ENCODE measurements around the gene A1BG.

- TF ChIP-seq EP300 (IDR thresholded peaks at IDR 0.05) (no peak), POLR2A (IDR thresholded peaks at IDR 0.05) (no peak), POLR2AphosphoS5 (IDR thresholded peaks at IDR 0.05) (no peak)
- TF ChIP-seq, protein P1, sequence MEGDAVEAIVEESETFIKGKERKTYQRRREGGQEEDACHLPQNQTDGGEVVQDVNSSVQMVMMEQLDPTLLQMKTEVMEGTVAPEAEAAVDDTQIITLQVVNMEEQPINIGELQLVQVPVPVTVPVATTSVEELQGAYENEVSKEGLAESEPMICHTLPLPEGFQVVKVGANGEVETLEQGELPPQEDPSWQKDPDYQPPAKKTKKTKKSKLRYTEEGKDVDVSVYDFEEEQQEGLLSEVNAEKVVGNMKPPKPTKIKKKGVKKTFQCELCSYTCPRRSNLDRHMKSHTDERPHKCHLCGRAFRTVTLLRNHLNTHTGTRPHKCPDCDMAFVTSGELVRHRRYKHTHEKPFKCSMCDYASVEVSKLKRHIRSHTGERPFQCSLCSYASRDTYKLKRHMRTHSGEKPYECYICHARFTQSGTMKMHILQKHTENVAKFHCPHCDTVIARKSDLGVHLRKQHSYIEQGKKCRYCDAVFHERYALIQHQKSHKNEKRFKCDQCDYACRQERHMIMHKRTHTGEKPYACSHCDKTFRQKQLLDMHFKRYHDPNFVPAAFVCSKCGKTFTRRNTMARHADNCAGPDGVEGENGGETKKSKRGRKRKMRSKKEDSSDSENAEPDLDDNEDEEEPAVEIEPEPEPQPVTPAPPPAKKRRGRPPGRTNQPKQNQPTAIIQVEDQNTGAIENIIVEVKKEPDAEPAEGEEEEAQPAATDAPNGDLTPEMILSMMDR (IDR thresholded peaks at IDR 0.05), result no peak
Measured at GRCh38 chr19:58354478-58355030, 1.3 kb upstream of the A1BG start.

All from sigmoid colon (tissue), 4 donors.